ENCODE results near the gene UTP15.

Gene UTP15, protein sequence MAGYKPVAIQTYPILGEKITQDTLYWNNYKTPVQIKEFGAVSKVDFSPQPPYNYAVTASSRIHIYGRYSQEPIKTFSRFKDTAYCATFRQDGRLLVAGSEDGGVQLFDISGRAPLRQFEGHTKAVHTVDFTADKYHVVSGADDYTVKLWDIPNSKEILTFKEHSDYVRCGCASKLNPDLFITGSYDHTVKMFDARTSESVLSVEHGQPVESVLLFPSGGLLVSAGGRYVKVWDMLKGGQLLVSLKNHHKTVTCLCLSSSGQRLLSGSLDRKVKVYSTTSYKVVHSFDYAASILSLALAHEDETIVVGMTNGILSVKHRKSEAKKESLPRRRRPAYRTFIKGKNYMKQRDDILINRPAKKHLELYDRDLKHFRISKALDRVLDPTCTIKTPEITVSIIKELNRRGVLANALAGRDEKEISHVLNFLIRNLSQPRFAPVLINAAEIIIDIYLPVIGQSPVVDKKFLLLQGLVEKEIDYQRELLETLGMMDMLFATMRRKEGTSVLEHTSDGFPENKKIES

GRCh38 chr5:73565139-73565968 is at the start of gene UTP15, which contains the start of gene ANKRA2:
TSS of gene UTP15 (plus strand) at chr5:73565743. CDS start at chr5:73567345, 1,602 bp downstream.
TSS of gene ANKRA2 (minus strand) at chr5:73565639. CDS start at chr5:73562881, 2,758 bp downstream.
- peak; percentile 90 for DNase-seq

DNA sequence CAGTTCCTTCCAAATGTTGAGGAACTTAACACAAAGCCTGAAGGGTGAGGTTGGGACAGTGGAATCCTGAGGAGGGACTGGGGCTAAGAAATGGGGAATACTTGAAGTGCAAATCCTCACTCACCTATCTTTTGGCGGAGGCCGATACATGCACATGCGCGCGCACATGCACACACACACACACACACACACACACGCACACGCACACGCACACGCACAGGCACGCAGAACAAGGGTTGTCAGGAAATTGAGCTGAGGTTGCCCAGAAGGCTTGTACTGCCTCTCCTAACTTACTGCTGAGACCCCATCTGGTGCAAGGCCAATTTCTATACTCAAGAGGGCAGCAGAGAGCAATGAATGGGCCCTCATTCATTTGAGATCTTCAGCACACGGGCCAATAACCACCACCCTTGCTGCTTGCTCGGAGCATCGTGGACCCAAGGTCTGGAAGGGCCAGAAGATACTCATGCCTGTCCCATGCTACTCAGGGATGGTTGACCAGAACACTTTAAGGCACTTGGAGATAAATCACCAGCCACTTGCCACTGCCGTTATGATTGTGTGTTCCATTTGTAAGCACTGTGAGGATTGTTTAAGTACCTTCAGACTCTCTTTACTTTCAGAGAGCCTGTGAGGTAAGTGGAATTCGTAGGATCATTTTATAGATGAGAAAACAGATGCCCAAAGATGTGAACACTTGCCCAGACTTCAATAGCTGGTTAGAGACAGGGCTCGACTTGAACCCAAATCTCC is 45.8 kb upstream of the UTP15 start:
- DNase-seq = peak; percentile 59

GRCh38 chr5:73522989-73523388 is 42.6 kb upstream of the UTP15 start:
- DNase-seq = no peak

DNA sequence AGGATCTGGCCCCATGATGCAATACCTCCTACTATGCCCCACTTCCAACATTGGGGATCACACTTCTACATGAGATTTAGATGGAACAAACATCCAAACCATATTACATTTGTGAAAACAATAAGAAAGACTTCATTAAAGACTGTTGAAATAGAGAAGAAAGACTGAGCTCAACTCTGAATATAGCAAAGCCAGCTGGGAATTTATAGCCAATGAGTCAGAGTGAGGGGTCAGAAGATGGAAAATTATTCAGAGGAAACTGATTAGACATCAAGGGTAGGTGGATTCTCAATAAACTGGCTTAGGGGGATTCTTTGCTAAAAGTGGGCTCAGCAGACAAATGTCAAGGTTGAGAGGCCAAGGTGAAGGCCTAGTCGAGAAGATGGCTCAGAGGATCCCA is 41.7 kb upstream of the UTP15 start:
- DNase-seq = no peak

DNA sequence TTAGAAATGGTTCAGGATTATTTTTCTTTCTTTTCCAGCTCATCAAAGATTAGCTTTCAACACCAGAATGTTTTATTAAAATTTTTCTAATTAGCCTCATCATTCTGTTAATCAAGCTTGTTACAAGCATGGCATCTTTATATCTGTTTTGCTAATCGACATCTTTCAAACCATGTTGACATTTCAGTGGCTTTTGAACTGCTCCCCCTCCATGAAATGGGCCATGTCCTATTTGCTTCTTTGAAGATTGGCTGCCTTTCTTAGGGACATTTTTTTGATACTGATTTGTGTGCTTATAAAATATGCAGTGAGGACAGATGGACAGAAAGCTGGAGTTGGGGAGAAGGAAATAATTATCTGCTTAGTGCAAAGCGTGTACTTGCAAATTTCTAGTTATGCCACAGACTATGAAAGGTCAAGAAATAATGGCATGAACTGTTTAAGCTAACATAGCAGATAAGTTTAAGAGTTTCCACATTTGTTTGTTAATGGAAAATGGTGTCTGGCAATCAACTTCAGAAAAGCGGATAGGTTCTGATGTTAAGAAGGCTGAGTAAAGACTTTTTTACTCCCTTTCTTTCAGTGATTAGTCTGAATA is 39.8 kb upstream of the UTP15 start:
- DNase-seq = no peak

DNA sequence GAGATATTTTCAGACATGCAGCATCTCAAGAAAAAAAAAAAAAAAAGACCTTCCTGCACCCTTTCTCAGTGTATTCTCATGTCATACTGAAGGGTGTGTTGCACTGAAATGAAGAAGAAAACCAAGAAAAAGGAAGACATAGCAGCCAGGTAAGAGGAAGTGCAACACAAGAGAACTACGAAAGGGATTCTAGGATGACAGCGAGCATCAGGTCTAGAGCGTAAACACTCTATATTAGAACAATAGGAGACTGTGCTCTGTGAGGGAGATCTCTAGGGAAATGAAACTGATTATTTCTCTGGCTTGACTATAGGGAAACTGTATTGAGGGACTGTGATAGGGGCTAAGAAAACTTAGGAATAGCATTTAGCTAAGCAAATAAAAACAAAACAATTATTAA is 37.3 kb upstream of the UTP15 start:
- no peak for DNase-seq

- no peak for DNase-seq
Measured at GRCh38 chr5:73529081-73529480, 36.5 kb upstream of the UTP15 start.

GRCh38 chr5:73531356-73531755 is 34.2 kb upstream of the UTP15 start:
- DNase-seq = no peak

GRCh38 chr5:73532195-73532594 is 33.3 kb upstream of the UTP15 start:
- DNase-seq = no peak

DNA sequence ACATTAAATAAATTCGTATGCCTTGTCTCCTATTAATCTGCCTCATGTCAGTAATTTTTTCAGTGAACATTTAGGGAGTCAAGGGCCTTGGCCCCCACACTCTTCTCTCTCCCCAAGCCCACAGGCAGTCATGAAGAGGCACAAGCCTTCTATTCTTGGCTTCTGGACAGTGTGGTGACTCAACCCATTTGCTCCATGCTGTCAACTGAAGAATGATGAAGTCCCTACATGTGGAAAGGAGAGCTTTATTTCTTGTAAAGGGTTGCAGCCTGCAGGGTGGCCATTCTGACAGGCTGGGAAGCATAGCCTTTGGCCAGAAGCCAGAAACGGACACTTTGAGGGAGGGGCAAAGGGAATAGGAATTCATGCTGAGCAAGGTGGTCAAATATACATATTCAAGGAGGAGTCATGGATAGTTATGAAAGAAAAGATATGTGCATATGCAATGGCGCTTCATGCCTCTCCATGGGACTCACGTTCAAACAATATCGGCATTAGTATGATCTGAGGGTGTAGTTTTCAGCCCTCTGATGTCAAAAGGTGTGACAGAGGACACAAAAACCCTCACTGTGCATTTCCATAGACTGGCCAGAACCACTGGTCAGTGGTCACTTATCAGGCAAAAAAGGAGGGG is 31.4 kb upstream of the UTP15 start:
- no peak for DNase-seq

DNA sequence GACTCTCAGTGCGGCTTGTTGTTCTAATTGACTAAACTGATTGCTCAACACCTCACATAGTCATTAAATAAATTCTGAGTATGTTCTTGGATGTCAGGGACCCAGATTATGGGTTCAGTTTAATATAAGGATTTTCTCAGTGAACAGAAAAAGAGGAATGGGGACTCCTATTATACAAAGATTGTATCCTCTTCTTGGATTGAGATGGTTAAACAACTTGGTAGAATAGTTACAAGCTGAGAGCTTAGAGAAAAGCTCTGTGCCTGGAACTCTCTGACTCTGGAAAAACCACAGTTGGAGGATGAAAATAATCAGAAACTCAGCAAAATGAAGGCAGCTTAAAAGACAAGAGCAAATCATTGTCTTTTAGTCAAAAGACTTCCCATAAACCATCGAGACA is 30.6 kb upstream of the UTP15 start:
- DNase-seq = no peak

- DNase-seq = no peak
Measured at GRCh38 chr5:73539730-73540129, 25.8 kb upstream of the UTP15 start.

DNA sequence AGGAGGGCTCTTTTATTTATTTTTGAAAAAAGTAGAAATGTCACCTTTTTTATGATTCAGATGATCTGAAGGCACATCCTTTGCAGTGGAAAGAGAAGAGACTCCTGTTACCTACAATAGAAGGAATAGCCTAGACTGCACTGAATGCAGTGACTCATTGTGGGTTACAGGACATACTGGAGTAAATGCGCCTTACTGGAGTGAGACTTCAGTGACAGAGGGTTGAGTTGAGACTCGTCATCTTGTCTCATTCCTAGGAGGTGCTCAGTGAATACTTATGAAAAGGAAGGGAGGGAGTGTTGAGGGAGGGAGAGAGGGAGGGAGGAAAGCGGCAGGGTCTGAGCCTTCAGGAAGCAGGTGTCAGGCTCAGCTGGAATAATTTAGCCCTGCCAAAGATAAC is 25.4 kb upstream of the UTP15 start:
- DNase-seq = no peak

DNA sequence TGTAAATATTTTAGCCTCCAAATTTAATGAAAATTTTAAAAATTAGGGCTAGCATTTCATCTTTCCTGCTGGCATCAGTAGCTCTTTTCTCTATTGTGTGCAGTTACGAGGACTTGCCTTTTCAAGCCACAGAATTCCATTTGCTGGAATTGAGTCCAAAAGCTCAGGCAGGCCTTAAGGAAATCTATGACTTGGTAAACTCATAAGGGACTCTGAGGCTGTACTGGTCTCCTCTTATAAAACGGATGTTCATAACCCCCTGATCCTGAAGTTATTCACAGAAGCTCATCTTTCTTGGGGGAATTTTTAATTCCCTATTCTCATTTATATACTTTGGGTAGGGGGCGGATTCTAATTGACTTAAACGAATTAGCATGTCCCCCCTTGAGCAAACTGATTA is 23.5 kb upstream of the UTP15 start:
- no peak for DNase-seq

DNA sequence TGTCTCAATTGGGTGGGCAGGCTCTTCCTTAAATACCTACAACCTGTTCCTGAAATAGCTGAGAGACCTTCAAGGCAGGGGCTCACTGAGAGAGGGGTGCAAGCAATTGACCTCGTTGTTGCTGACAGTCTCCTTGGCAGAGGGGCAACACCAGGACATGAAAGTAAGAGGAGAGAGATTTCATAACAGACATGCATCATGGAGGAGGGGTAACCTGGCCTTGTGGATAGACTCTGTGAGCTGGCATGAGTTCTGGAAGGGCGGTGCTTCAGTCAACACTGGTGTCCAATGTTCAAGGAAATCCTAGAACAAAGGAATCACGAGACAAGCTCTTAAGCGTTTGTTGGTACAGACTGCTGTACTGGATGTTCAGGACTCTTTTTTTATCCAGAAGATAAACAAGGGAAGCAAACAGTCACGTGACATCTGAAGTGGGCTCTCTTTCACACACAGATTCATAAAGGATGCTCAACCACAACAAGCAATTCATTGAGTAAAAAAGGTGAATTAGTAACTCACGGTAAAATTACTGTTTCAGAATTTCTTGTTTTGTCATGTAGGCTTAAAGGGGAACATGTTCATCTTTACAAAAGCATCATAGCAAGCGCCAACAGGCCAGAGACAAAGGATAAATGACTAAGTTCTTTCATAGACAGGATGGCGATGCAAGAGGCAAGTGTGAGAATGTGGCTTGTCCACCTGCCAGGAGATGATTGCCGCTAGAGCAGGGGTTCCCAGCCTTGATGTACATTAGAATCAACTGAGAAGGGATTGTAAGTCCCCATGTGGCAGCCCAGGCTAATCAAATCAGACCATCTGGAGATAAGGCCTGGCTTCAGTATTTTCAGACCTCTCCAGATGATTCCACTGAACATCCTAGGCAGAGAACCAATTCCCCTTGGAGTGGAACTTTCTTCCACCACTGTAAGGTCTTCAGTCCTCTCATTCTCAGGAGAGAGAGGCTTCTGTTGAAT is 20.8 kb upstream of the UTP15 start:
- DNase-seq = peak; percentile 30

GRCh38 chr5:73545403-73545779 is 20.2 kb upstream of the UTP15 start:
- no peak for DNase-seq

DNA sequence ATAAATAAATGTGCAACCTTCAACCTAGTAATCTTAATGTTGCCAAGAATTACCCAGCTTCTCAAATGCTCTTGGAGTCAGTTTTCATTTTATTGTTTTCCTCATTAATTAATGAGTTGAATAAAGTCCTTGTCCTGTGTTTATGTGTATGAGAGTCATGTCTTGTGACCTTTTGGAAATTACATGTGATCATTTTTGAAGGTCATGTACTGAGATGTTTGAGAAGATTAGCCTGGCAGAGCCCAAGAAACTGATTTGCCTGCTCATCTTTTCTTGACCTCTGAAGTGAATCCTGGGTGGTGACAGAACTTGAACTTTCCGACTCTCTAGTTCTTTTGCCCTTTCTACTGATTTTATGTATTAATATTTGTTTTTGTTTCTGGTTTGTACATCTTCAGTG is 15.5 kb upstream of the UTP15 start:
- no peak for DNase-seq

DNA sequence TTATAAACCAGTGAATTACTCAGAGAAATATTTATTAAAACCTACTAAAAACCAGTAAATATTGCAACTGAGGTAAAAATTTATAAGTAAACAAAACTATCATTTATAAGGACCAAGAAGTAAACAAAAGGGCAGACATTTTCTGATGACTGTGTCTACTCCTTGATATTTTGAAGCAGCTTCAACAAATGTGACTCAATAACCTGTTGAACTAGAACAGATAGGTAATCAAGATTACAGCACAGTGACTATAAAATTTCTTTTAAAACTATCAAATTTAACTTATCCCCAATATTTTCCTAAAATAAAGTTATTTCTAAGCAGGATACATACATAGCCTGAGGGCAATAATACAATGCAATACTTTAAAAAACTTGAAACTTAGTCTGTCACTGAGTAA is 12.9 kb upstream of the UTP15 start:
- DNase-seq = no peak

GRCh38 chr5:73558950-73559349 is 6.6 kb upstream of the UTP15 start:
- peak; percentile 7 for DNase-seq

GRCh38 chr5:73564018-73564417 is 1.5 kb upstream of the UTP15 start:
- no peak for DNase-seq

- DNase-seq = peak; percentile 2
Measured at GRCh38 chr5:73564675-73565074, 868 bp upstream of the UTP15 start.
